ENCODE results near the gene MGAT5. TPM values are rescaled to one million over a fixed set of nuclear protein-coding genes. Genes with fewer than 3 reads are reported as not detected.

The MGAT5 gene
- total RNA-seq, 1 donor from 2014 or later: 25.8 TPM

DNA sequence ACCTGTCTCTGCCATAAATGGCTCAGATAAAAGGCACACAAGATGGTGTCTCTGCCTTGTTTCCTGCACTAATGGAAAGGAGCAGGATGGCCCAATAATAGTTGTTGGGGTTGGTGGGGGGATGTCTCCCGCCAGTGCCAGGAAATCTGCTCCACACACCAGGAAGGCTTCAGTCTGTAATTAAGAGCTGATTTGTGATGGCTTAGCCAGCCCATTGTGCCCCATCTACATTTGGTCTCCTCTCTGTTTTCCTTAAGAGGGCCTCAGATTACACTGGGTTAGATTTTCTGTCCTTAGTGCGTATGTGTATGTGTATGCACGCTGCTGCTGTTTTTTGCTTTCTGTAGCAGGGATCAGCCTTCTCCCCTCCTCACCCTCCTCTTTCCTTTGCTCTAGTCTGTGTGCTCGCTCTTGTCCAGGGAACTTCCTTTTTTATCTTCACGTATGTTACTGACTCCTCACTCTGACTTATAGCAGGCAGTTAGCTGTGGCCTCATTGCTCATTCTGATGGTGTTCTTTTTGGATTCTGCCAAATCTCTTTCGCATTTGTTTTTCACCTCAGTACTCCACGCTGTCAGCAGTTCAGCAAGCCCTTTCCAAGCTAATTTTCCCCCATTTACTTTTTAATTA lies 33.4 kb upstream of the MGAT5 start:
- Mint-ChIP-seq H3K27me3 (ENCODE audit: insufficient read depth) (peaks cover 9% of the 10 kb centered on the region), H3K27ac (no peak overlapping the region), H3K4me3 (no peak overlapping the region), H3K4me1 (ENCODE audit: low read depth) (peaks cover 45% of the 10 kb centered on the region), H3K36me3 (ENCODE audit: low read depth) (no peaks in the 10 kb centered on the region), H3K9me3 (no peaks in the 10 kb centered on the region)
- intact Hi-C loops (cut with micrococcal nuclease): no loop called here
- no peak for DNase-seq (ENCODE audit: low spot score)

DNA sequence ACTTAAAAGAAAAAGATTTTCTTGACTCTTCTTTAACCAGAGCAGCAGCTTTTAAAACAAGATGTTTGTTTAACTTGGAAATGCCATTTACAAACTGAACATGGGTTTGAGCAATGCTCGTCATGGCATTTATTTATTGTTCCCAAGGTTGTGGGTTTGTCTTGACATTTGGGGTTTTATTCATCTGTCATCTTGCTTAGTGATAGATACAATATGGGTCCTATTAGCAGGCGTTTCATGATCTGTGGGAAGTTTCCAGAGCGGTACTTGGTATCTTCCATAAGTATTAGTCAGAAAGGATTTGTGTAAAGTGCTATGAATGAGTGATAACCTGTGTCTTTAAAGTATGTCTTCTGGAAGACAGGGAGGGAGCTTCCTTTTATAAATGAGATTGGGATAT lies 29.9 kb upstream of the MGAT5 start:
- H3K4me1 Mint-ChIP-seq (ENCODE audit: low read depth): peaks cover 19% of the 10 kb centered on the region
- H3K9me3 Mint-ChIP-seq: peaks cover 16% of the 10 kb centered on the region
- peaks cover 11% of the 10 kb centered on the region for H3K36me3 Mint-ChIP-seq (ENCODE audit: low read depth)
- no peak for DNase-seq (ENCODE audit: low spot score)
- H3K4me3 Mint-ChIP-seq: no peak overlapping the region
- intact Hi-C loops (cut with micrococcal nuclease): no loop called here
- H3K27me3 Mint-ChIP-seq (ENCODE audit: insufficient read depth): peaks cover 9% of the 10 kb centered on the region
- no peak overlapping the region for H3K27ac Mint-ChIP-seq

DNA sequence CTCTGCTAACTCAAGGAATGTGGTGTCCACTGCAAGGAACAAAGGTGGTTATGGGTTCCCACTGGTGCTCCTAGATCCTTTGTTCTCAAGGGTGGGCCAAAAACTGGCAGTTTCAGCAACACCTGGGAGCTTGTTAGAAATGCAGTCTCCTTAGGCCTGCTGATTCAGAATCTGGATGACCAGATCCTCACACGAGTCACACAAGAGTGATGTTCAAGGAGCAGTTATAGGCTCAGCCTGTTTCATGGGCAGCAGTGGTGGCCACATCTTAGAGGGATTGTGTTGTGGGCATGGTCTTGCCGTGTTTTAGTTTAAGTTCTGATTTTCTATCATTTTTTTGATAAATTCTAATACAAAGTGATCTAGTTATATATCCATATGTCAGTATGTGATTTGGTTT lies 28.7 kb upstream of the MGAT5 start:
- intact Hi-C loops (cut with micrococcal nuclease): no loop called here
- no peak for DNase-seq (ENCODE audit: low spot score)
- H3K9me3 Mint-ChIP-seq: peaks cover 23% of the 10 kb centered on the region
- H3K27ac Mint-ChIP-seq: no peak overlapping the region
- no peak overlapping the region for H3K4me3 Mint-ChIP-seq
- peaks cover 14% of the 10 kb centered on the region for H3K36me3 Mint-ChIP-seq (ENCODE audit: low read depth)
- H3K27me3 Mint-ChIP-seq (ENCODE audit: insufficient read depth): peaks cover 6% of the 10 kb centered on the region
- peaks cover 21% of the 10 kb centered on the region for H3K4me1 Mint-ChIP-seq (ENCODE audit: low read depth)

DNA sequence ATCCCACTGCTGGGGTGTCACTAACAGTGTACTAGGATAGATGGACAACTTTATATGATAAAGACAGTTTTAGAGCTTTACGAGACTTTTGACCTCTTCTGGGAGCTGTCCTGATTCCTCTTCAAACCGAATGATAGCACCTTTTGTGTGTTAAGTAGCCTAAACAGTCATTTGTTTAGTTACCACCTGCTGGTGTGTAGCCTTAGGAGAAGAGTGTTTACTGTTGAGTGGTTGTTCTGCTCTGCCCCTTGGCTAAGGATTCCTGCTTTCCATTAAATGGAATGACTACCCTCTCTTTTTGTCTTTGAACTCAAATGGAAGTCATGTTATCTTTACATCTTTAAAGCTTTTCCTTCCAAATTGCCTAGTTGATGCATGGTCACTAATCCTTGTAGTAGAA lies 28.0 kb upstream of the MGAT5 start:
- no peak for DNase-seq (ENCODE audit: low spot score)
- Mint-ChIP-seq H3K4me3 (no peak overlapping the region), H3K27ac (no peak overlapping the region), H3K36me3 (ENCODE audit: low read depth) (peaks cover 14% of the 10 kb centered on the region), H3K27me3 (ENCODE audit: insufficient read depth) (peaks cover 3% of the 10 kb centered on the region), H3K9me3 (peaks cover 23% of the 10 kb centered on the region), H3K4me1 (ENCODE audit: low read depth) (peaks cover 21% of the 10 kb centered on the region)
- intact Hi-C loops (cut with micrococcal nuclease): no loop called here

DNA sequence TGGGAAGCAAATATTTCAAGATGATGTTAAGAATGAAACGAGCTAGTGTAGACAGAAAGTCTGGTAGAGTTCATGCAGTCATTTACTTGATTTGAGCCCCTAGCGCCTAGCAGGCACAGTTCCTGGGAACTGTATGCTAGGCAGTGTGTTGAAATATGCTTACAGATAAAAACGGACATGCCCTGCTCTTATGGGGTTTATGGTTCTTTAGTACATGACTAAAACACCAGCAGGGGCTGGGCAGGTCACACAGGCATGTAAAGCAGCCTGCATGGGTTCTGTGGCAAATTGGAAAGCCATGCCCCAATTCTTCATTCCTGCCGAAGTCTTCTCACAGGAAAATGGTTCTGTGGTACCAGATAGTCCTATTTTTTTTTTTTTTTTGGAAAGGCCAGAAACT lies 27.3 kb upstream of the MGAT5 start:
- Mint-ChIP-seq H3K4me1 (ENCODE audit: low read depth) (peaks cover 29% of the 10 kb centered on the region), H3K27ac (no peak overlapping the region), H3K9me3 (peaks cover 23% of the 10 kb centered on the region), H3K27me3 (ENCODE audit: insufficient read depth) (no peaks in the 10 kb centered on the region), H3K36me3 (ENCODE audit: low read depth) (peaks cover 14% of the 10 kb centered on the region), H3K4me3 (no peak overlapping the region)
- no peak for DNase-seq (ENCODE audit: low spot score)
- intact Hi-C loops (cut with micrococcal nuclease): no loop called here

DNA sequence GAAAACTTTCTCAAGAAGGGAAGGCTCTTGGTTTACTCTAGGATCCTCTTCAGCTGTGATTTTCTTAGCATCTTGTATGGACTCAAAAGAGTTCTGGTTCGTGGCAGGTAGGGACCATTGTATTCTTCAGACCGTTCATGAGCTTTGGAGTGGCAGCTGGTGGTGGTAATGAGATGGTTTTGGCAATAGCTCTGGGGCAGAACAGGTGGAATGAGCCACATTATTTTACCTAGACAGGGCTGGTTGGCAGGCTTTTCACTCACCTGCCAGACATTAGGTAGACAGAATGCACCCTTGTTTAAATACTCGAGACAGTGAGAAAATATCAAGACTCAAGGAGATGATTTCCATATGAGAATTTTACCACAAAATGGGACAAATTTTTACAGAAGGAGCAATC lies 26.2 kb upstream of the MGAT5 start:
- DNase-seq (ENCODE audit: low spot score): no peak
- intact Hi-C loops (cut with micrococcal nuclease): no loop called here
- H3K27me3 Mint-ChIP-seq (ENCODE audit: insufficient read depth): no peaks in the 10 kb centered on the region
- no peak overlapping the region for H3K27ac Mint-ChIP-seq
- peaks cover 23% of the 10 kb centered on the region for H3K9me3 Mint-ChIP-seq
- H3K4me1 Mint-ChIP-seq (ENCODE audit: low read depth): peaks cover 40% of the 10 kb centered on the region
- peaks cover 18% of the 10 kb centered on the region for H3K36me3 Mint-ChIP-seq (ENCODE audit: low read depth)
- no peak overlapping the region for H3K4me3 Mint-ChIP-seq

DNA sequence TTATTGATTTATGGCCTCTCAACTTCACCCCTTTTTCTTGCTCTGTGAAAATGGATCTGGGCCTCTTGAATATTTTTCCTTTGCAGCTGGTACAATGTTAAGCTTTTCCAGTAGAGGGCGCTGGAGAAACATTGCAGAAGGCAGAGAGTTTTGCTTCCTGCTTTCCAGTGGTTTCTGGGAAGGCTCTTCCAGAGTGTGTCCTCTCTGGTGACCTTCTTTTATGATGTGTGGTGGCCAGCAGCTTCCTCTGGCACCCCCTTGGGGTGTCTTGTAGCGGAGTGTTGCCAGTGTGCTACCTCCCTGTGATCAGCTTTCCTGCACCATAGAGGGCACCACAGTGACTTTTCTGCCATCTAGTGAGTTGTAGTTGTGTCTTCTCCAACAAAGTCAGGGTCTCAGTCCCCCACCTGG lies 25.4 kb upstream of the MGAT5 start:
- Mint-ChIP-seq H3K4me1 (ENCODE audit: low read depth) (peaks cover 48% of the 10 kb centered on the region), H3K4me3 (no peak overlapping the region), H3K27ac (no peak overlapping the region), H3K36me3 (ENCODE audit: low read depth) (peaks cover 18% of the 10 kb centered on the region), H3K27me3 (ENCODE audit: insufficient read depth) (no peaks in the 10 kb centered on the region), H3K9me3 (peaks cover 23% of the 10 kb centered on the region)
- no peak for DNase-seq (ENCODE audit: low spot score)
- intact Hi-C loops (cut with micrococcal nuclease): no loop called here

DNA sequence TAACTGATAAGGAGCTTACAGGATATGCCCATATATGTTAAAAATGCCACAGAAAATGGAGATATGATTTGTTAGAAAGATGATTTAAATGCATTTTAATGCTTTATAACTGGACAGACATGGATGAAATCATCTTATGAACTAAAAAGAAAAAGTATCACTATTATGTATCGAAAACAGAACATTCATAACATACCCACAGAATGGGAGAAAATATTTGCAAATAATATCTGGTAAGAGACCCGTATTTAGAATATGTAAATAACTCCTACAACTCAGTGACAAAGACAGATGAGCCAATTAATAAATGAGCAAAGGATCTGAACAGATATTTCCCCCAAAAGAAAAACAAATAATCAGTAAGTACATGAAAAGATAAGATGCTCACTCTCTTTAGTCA lies 24.3 kb upstream of the MGAT5 start:
- Mint-ChIP-seq H3K36me3 (ENCODE audit: low read depth) (peaks cover 18% of the 10 kb centered on the region), H3K27ac (no peak overlapping the region)

DNA sequence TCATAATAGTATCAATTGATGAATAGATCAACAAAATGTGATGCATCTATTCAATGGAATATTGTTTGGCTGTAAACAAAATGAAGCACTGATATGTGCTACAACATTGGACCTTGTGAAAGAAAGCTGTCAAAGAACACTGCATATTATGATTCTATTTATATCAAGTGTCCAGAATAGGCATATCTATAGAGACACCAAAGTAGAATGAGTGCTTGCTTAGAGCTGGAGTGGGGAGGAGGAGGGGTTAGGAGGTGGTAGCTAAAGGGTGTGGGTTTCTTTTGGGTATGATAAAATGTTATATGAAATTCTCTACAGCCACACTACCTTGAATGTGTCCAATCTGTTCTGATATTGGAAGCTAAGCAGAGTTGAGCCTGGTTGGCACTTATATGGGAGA lies 23.0 kb upstream of the MGAT5 start:
- peaks cover 18% of the 10 kb centered on the region for H3K36me3 Mint-ChIP-seq (ENCODE audit: low read depth)
- no peak overlapping the region for H3K4me3 Mint-ChIP-seq
- peaks cover 23% of the 10 kb centered on the region for H3K9me3 Mint-ChIP-seq
- intact Hi-C loops (cut with micrococcal nuclease): no loop called here
- peaks cover 2% of the 10 kb centered on the region for H3K27me3 Mint-ChIP-seq (ENCODE audit: insufficient read depth)
- peaks cover 62% of the 10 kb centered on the region for H3K4me1 Mint-ChIP-seq (ENCODE audit: low read depth)
- no peak for DNase-seq (ENCODE audit: low spot score)
- no peak overlapping the region for H3K27ac Mint-ChIP-seq

More for the DNA sequence above, 24.3 kb upstream of the MGAT5 start:
- Mint-ChIP-seq H3K4me3 (no peak overlapping the region), H3K4me1 (ENCODE audit: low read depth) (peaks cover 51% of the 10 kb centered on the region), H3K9me3 (peaks cover 23% of the 10 kb centered on the region), H3K27me3 (ENCODE audit: insufficient read depth) (no peaks in the 10 kb centered on the region)
- intact Hi-C loops (cut with micrococcal nuclease): no loop called here
- DNase-seq (ENCODE audit: low spot score): no peak

DNA sequence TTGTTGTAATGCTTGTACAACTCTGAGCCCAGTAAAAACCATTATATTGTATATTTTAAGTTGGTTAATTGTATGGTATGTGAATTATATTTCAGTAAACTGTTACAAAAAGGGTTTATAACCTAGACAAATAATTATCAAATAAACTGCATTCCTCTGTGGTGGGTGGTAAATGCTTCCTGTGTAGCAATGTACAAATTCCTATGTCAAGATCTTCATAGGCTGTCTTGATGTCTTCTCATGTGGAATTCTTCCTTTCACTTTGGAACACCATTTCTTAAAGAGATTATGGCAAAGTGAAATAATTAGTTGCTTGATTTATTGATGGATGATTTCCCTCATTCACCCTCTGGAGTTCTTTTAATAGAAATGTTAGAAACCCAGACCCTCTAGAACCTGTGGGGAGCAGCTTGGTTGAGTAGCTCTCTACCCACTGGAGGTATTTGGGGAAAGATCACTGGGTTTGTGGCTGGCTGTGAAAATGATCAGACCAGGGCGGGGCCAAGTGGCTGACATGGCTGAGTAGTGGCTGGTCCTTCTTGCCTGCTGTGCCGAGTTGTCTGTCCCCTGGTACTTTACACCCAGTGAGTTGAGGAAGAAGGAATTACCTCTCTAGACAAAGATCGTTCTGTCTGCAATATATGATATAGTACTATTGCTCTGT lies 22.4 kb upstream of the MGAT5 start:
- Mint-ChIP-seq H3K4me1 (ENCODE audit: low read depth) (peaks cover 68% of the 10 kb centered on the region), H3K36me3 (ENCODE audit: low read depth) (peaks cover 18% of the 10 kb centered on the region), H3K4me3 (no peak overlapping the region), H3K27me3 (ENCODE audit: insufficient read depth) (peaks cover 2% of the 10 kb centered on the region), H3K9me3 (peaks cover 23% of the 10 kb centered on the region), H3K27ac (peak overlapping the region; percentile 64)
- intact Hi-C loops (cut with micrococcal nuclease): no loop called here
- no peak for DNase-seq (ENCODE audit: low spot score)

DNA sequence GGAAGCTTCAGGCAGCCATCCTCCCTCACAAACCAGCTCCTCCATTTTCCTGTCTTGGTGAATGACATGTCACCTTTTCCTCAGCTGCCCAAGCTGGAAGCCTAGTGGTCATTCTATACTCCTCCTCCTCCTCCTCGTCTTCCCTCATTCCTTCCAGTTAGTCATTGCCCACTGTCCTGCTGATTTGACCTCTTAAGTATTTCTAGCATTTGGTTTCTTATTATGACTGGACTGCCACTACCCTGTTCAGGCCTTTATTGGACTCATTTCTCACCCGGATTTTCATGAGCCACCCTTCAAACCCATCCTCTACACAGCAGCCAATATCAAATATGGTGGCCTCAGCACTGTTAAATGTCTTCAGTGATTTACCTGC lies 21.9 kb upstream of the MGAT5 start:
- Mint-ChIP-seq H3K4me3 (no peak overlapping the region), H3K27me3 (ENCODE audit: insufficient read depth) (peaks cover 2% of the 10 kb centered on the region), H3K9me3 (peaks cover 23% of the 10 kb centered on the region), H3K27ac (peak overlapping the region; percentile 64), H3K4me1 (ENCODE audit: low read depth) (peaks cover 72% of the 10 kb centered on the region), H3K36me3 (ENCODE audit: low read depth) (peaks cover 18% of the 10 kb centered on the region)
- DNase-seq (ENCODE audit: low spot score): no peak
- intact Hi-C loops (cut with micrococcal nuclease): loop anchor here (2.0 kb wide), 1 partner anchor 51 kb away; no protein-coding TSS in a partner anchor

DNA sequence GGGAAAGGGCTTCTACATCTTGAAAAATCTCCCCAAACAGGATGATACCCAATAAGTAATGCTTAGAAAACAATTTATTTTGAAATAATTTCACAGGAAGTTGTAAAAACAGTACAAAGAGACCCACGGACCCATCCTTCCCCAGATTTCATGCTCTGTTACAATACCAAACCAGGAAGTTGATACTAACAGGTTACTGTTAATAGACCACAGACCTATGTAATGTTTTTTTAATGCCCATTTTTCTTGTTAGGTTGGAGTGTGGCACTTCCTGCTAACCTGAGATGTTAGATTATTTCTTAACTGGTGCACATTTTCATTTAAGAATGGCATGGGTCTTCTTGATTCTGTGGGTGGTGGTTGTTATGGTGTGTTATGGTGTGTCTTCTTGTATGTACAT lies 21.4 kb upstream of the MGAT5 start:
- Mint-ChIP-seq H3K4me1 (ENCODE audit: low read depth) (peaks cover 70% of the 10 kb centered on the region), H3K9me3 (peaks cover 22% of the 10 kb centered on the region), H3K27ac (peak overlapping the region; percentile 64), H3K27me3 (ENCODE audit: insufficient read depth) (peaks cover 2% of the 10 kb centered on the region), H3K36me3 (ENCODE audit: low read depth) (peaks cover 18% of the 10 kb centered on the region), H3K4me3 (peak overlapping the region; percentile 11)
- intact Hi-C loops (cut with micrococcal nuclease): loop anchor here (2.0 kb wide), 1 partner anchor 50 kb away; no protein-coding TSS in a partner anchor
- no peak for DNase-seq (ENCODE audit: low spot score)

DNA sequence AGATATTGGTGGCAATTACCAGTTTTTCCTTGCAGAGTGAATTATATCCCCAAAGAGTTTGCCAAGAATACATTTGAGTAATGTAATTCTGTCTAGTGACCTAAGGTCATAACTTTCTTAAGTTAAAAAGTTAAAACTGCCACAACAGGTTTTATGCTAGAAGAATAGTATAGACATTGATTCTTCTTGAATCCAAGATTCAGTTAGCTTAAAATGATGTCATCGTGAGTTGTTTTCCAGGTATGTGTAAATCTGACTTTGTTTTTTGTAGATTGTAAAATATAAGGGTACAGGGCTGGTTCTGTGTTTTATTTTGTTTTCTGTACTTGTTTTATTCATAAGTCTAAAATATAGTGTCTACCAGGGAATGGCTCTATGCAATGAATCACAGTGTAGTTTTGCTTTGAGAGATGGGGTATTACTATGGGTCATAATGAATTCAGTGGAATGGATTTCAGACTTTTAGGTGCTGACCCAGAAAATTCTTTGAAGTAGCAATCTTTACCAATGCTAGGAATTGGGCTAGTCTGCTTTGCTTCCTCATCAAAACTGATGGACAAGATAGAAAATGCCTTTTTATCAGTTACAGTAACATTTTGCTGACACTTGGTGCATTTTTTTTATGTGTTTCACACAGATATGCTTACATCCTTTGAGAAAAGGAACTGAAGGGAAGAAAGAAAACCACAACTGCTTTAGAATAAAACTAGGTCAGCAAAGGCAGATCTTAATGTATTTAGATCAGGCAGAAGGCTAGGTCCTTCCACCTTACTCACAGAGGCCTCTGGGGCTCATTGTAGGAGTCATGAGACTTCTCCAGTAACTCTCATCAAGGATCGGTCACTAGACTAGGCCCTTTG lies 20.8 kb upstream of the MGAT5 start:
- Mint-ChIP-seq H3K4me3 (peak overlapping the region; percentile 53), H3K27me3 (ENCODE audit: insufficient read depth) (peaks cover 2% of the 10 kb centered on the region), H3K9me3 (peaks cover 15% of the 10 kb centered on the region), H3K36me3 (ENCODE audit: low read depth) (peaks cover 14% of the 10 kb centered on the region), H3K27ac (peak overlapping the region; percentile 64), H3K4me1 (ENCODE audit: low read depth) (peaks cover 70% of the 10 kb centered on the region)
- intact Hi-C loops (cut with micrococcal nuclease): loop anchor here (1.0 to 2.0 kb wide), 9 partner anchors 12 to 450 kb away; no protein-coding TSS in a partner anchor
- DNase-seq (ENCODE audit: low spot score): no peak

All from activated T-helper 1 cell treated with anti-CD3 and anti-CD28 coated beads, Interleukin-12 subunit alpha, Interleukin-12 subunit beta, Interleukin-2, Interleukin-4 antibody, amounts not matched to agents 30 ng/mL and 10 ng/mL and 1 ng/mL, durations not matched to agents 14 hours and 24 hours and 36 hours (primary cell).